H9 (cell line): ENCODE results near the gene CCDC169. TPM values are rescaled to one million over a fixed set of nuclear protein-coding genes. Genes with fewer than 3 reads are reported as not detected.

Experiments used
- DNase-seq: peaks from one replicate; pipeline ENCODE4 v3.0.0-alpha.2; 2017
- H2AFZ ChIP-seq: one replicate; pipeline ENCODE4 v1.6.1; 2013; ENCODE audit warnings: mild to moderate bottlenecking, low read length, control low read depth, moderate library complexity
- H2AK5ac ChIP-seq: 2 replicates; pipeline ENCODE4 v1.6.1; 2013; ENCODE audit warnings: low read length, control low read depth, mixed read lengths; ENCODE audit not compliant: insufficient read length
- H2BK120ac ChIP-seq: one replicate; pipeline ENCODE4 v1.6.1; 2013; ENCODE audit warnings: low read depth, mild to moderate bottlenecking, low read length, control low read depth, inconsistent platforms; ENCODE audit not compliant: poor library complexity, severe bottlenecking
- H2BK12ac ChIP-seq: 2 replicates; pipeline ENCODE4 v1.6.1; 2013; ENCODE audit warnings: low read length, control low read depth, mixed read lengths, low read depth; ENCODE audit not compliant: insufficient read length
- H2BK15ac ChIP-seq: 2 replicates; pipeline ENCODE4 v1.6.1; 2013; ENCODE audit warnings: low read depth, low read length, control low read depth
- H2BK20ac ChIP-seq: one replicate; pipeline ENCODE4 v1.6.1; 2013; ENCODE audit warnings: low read depth, mild to moderate bottlenecking, low read length, control low read depth, inconsistent platforms; ENCODE audit not compliant: poor library complexity, severe bottlenecking
- H2BK5ac ChIP-seq: 2 replicates; pipeline ENCODE4 v1.6.1; 2013; ENCODE audit warnings: low read length, control low read depth, mixed read lengths; ENCODE audit not compliant: insufficient read length
- H3K14ac ChIP-seq: 2 replicates; pipeline ENCODE4 v1.6.1; 2013; ENCODE audit warnings: low read length, control low read depth; ENCODE audit not compliant: insufficient read depth
- H3K18ac ChIP-seq: 2 replicates; pipeline ENCODE4 v1.6.1; 2013; ENCODE audit warnings: low read depth, mild to moderate bottlenecking, mixed read lengths, low read length, control low read depth; ENCODE audit not compliant: insufficient read length
- H3K23ac ChIP-seq: 2 replicates; pipeline ENCODE4 v1.6.1; 2013; ENCODE audit warnings: low read length, control low read depth, mixed read lengths, low read depth; ENCODE audit not compliant: insufficient read length
- H3K23me2 ChIP-seq: 2 replicates; pipeline ENCODE4 v1.6.1; 2013; ENCODE audit warnings: low read depth, mild to moderate bottlenecking, mixed read lengths, low read length, control low read depth; ENCODE audit not compliant: insufficient read length, poor library complexity, severe bottlenecking
- H3K27ac ChIP-seq: 2 replicates; pipeline ENCODE4 v1.5.1; 2013; ENCODE audit warnings: low read length, control low read depth, mixed read lengths, low read depth; ENCODE audit not compliant: insufficient read length
- H3K27me3 ChIP-seq: 2 replicates; pipeline ENCODE4 v1.6.1; 2013; ENCODE audit warnings: low read length, control low read depth, inconsistent platforms; ENCODE audit not compliant: insufficient read depth
- H3K4ac ChIP-seq: 2 replicates; pipeline ENCODE4 v1.6.1; 2013; ENCODE audit warnings: low read depth, mild to moderate bottlenecking, control low read depth, inconsistent platforms, low read length, moderate library complexity
- H3K4me1 ChIP-seq: 2 replicates; pipeline ENCODE4 v1.6.1; 2013; ENCODE audit warnings: low read length, control low read depth, inconsistent platforms; ENCODE audit not compliant: insufficient read depth
- H3K4me2 ChIP-seq: 2 replicates; pipeline ENCODE4 v1.6.1; 2013; ENCODE audit warnings: low read length, control low read depth, mixed read lengths; ENCODE audit not compliant: insufficient read length, insufficient read depth
- H3K56ac ChIP-seq: 2 replicates; pipeline ENCODE4 v1.6.1; 2013; ENCODE audit warnings: low read depth, mild to moderate bottlenecking, mixed read lengths, low read length, control low read depth; ENCODE audit not compliant: insufficient read length
- H3K79me1 ChIP-seq: 2 replicates; pipeline ENCODE4 v1.6.1; 2013; ENCODE audit warnings: low read depth, mild to moderate bottlenecking, moderate library complexity, low read length, control low read depth, inconsistent platforms; ENCODE audit not compliant: insufficient read depth, poor library complexity, severe bottlenecking
- H3K79me2 ChIP-seq: 2 replicates; pipeline ENCODE4 v1.6.1; 2013; ENCODE audit warnings: low read length, control low read depth, inconsistent platforms; ENCODE audit not compliant: insufficient read depth
- H3K9ac ChIP-seq: 2 replicates; pipeline ENCODE4 v1.6.1; 2013; ENCODE audit warnings: low read length, control low read depth, mixed read lengths; ENCODE audit not compliant: insufficient read length; ENCODE audit errors: extremely low read depth
- H3K9me3 ChIP-seq: one replicate; pipeline ENCODE4 v1.6.1; 2013; ENCODE audit warnings: low read depth, low read length, inconsistent platforms; ENCODE audit not compliant: control insufficient read depth
- H3T11ph ChIP-seq: one replicate; pipeline ENCODE4 v1.6.1; 2013; ENCODE audit warnings: mild to moderate bottlenecking, low read length, control low read depth, inconsistent platforms
- H4K20me1 ChIP-seq: one replicate; pipeline ENCODE4 v1.6.1; 2013; ENCODE audit not compliant: control insufficient read depth, insufficient read length, insufficient read depth
- H4K5ac ChIP-seq: 2 replicates; pipeline ENCODE4 v1.6.1; 2013; ENCODE audit warnings: low read depth, mild to moderate bottlenecking, mixed read lengths, low read length, control low read depth; ENCODE audit not compliant: insufficient read length
- H4K8ac ChIP-seq: replicated peaks from 2 replicates; pipeline ENCODE4 v1.6.1; 2013; ENCODE audit warnings: low read length, control low read depth, mixed read lengths, low read depth; ENCODE audit not compliant: insufficient read length
- H4K91ac ChIP-seq: 2 replicates; pipeline ENCODE4 v1.6.1; 2013; ENCODE audit warnings: low read depth, mild to moderate bottlenecking, moderate library complexity, mixed read lengths, low read length, control low read depth; ENCODE audit not compliant: insufficient read length
- H3K27ac Mint-ChIP-seq, 3 experiments: 2 replicates in 2 of 3; 3 replicates in 1 of 3; pipeline ENCODE4 v1.8.0; 2020 to 2021; ENCODE audit warnings: mixed read lengths in 3 of 3, mild to moderate bottlenecking in 1 of 3, moderate library complexity in 1 of 3
- H3K27me3 Mint-ChIP-seq: 2 replicates; pipeline ENCODE4 v1.8.0; 2021; ENCODE audit warnings: low read depth, mild to moderate bottlenecking, moderate library complexity, mixed read lengths
- H3K36me3 Mint-ChIP-seq, 3 experiments: 2 replicates in 2 of 3; 3 replicates in 1 of 3; pipeline ENCODE4 v1.8.0; 2020 to 2021; ENCODE audit warnings: low read depth in 3 of 3, mixed read lengths in 3 of 3; ENCODE audit not compliant: insufficient read depth in 1 of 3
- H3K4me1 Mint-ChIP-seq, 2 experiments: 2 replicates each; pipeline ENCODE4 v1.8.0; 2020; ENCODE audit warnings: mixed read lengths in 2 of 2
- H3K4me3 Mint-ChIP-seq, 2 experiments: 2 replicates in 1 of 2; 3 replicates in 1 of 2; pipeline ENCODE4 v1.8.0; 2020 to 2021; ENCODE audit warnings: mild to moderate bottlenecking in 2 of 2, mixed read lengths in 2 of 2, moderate library complexity in 1 of 2
- H3K9me3 Mint-ChIP-seq, 2 experiments: 2 replicates in 1 of 2; 3 replicates in 1 of 2; pipeline ENCODE4 v1.8.0; 2020; ENCODE audit warnings: mild to moderate bottlenecking in 2 of 2, mixed read lengths in 2 of 2, moderate library complexity in 1 of 2
- CTCF ChIP-seq: fragments of 200-600 bp; sonication (generic); conservative IDR thresholded peaks from 3 replicates; pipeline ENCODE4 v1.8.0; 2021; ENCODE audit warnings: antibody characterized with exemption, mild to moderate bottlenecking
- WGBS: extraction: QIAGEN DNeasy Blood & Tissue Kit; methylation state at CpG from one replicate; pipeline ENCODE4 v1.1.7; 2013; ENCODE audit warnings: missing lambda C conversion rate, low lambda C conversion rate, mixed read lengths; ENCODE audit not compliant: insufficient read length; ENCODE audit errors: extremely low coverage; 5-methylcytosine and 5-hydroxymethylcytosine counted together
- total RNA-seq: library from RNA; stranded (reverse); gene quantifications from 2 replicates; pipeline ENCODE4 v1.2.1, GENCODE V29; 2021

The CCDC169 gene
- total RNA-seq, 1 experiment from 2014 or later = 19.1 TPM

GRCh38 chr13:36298535-36299068, 988 bp upstream of the CCDC169 start:
- Mint-ChIP-seq H3K9me3 (peaks cover 0 to 8% of the 10 kb centered on the region in 2 experiments; a peak in 3 of 5 replicates), H3K36me3 (peaks cover 2 to 15% (median 9%) of the 10 kb centered on the region in 3 experiments; a peak in 5 of 7 replicates), H3K27ac (peak overlapping the region in 2 of 3 experiments; percentile 91 to 96; a peak in 5 of 7 replicates), H3K4me3 (peak overlapping the region; percentile 61 to 80; a peak in 4 of 5 replicates), H3K4me1 (peaks cover 45 to 58% of the 10 kb centered on the region in 2 experiments), H3K27me3 (no peaks in the 10 kb centered on the region)
- H2BK120ac ChIP-seq = no peak overlapping the region
- H2BK5ac ChIP-seq = no peak overlapping the region
- H3K27ac ChIP-seq = peak overlapping the region; percentile 87
- H2BK20ac ChIP-seq = no peak overlapping the region
- H3K4me1 ChIP-seq = peaks cover 4% of the 10 kb centered on the region; the same call in 1 of the 2 replicates
- H4K5ac ChIP-seq = no peak overlapping the region
- DNase-seq = peak; percentile 75
- no peak overlapping the region for H2BK15ac ChIP-seq
- no peaks in the 10 kb centered on the region for H3K79me1 ChIP-seq
- no peak overlapping the region for H2AFZ ChIP-seq
- no peak overlapping the region for H3K56ac ChIP-seq
- no peak overlapping the region for H4K8ac ChIP-seq
- no peak overlapping the region for H2AK5ac ChIP-seq
- H4K91ac ChIP-seq = no peak overlapping the region
- H3K79me2 ChIP-seq = peaks cover 9% of the 10 kb centered on the region; the same call in 1 of the 2 replicates
- no peaks in the 10 kb centered on the region; the same call in 1 of the 2 replicates for H3K27me3 ChIP-seq
- WGBS = no CpG with 5 or more reads among the region's 4 CpGs
- H3T11ph ChIP-seq = no peak overlapping the region
- no peaks in the 10 kb centered on the region for H3K9me3 ChIP-seq
- H3K23ac ChIP-seq = no peak overlapping the region
- H4K20me1 ChIP-seq = no peaks in the 10 kb centered on the region
- H2BK12ac ChIP-seq = no peak overlapping the region
- peak overlapping the region; percentile 55 for H3K4me2 ChIP-seq
- H3K4ac ChIP-seq = no peak overlapping the region
- peak overlapping the region; percentile 78 for H3K9ac ChIP-seq
- H3K14ac ChIP-seq = no peak overlapping the region
- peaks cover 4% of the 10 kb centered on the region for H3K23me2 ChIP-seq
- peak overlapping the region; percentile 52 for H3K18ac ChIP-seq
- TF ChIP-seq CTCF = no peak
